Measurements from ENCODE around the gene WDR45B. TPM values are rescaled to one million over a fixed set of nuclear protein-coding genes. Genes with fewer than 3 reads are reported as not detected.

WDR45B gene
- total RNA-seq, 2 experiments from 2014 or later: 49.8 to 54.3 TPM

GRCh38 chr17:82616021-82616711 is 32.1 kb downstream of the WDR45B start:
- no peak for TF ChIP-seq CTCF (IDR thresholded peaks at IDR 0.05)
- intact Hi-C loops (cut with DNase I, micrococcal nuclease): no loop called here
- no peak for ATAC-seq (ENCODE audit: poor library complexity)
- Histone ChIP-seq H3K4me1 (ENCODE audit: insufficient read depth, low read length) (no peaks in the 10 kb centered on the region), H3K4me3 (ENCODE audit: low read length) (no peak overlapping the region), H3K9me3 (ENCODE audit: control insufficient read depth in 1 of 2, insufficient read depth in 1 of 2, low read length in 2 of 2) (no peaks in the 10 kb centered on the region), H3K36me3 (ENCODE audit: insufficient read depth, low read length) (peaks cover 67% of the 10 kb centered on the region), H3K27ac (ENCODE audit: low read depth in 1 of 2, low read length in 2 of 2) (no peak overlapping the region), H3K27me3 (ENCODE audit: control insufficient read depth in 1 of 2, insufficient read depth in 2 of 2, low read length in 2 of 2) (no peaks in the 10 kb centered on the region)
- POLR2A ChIA-PET: interaction anchor here (0.6 kb wide), 1 partner anchor 932 kb away, joined by 4 read pairs; the partner anchor contains the start of gene HGS
- no peaks in the 10 kb centered on the region for H3K27me3 Mint-ChIP-seq
- no peak overlapping the region for H3K27ac Mint-ChIP-seq
- no peaks in the 10 kb centered on the region for H3K4me1 Mint-ChIP-seq (ENCODE audit: low read depth)
- no peak for DNase-seq
- H3K4me3 Mint-ChIP-seq: no peak overlapping the region
- H3K36me3 Mint-ChIP-seq (ENCODE audit: low read depth): peaks cover 77% of the 10 kb centered on the region
- no peaks in the 10 kb centered on the region for H3K9me3 Mint-ChIP-seq
- CTCF ChIA-PET: no interaction called here

DNA sequence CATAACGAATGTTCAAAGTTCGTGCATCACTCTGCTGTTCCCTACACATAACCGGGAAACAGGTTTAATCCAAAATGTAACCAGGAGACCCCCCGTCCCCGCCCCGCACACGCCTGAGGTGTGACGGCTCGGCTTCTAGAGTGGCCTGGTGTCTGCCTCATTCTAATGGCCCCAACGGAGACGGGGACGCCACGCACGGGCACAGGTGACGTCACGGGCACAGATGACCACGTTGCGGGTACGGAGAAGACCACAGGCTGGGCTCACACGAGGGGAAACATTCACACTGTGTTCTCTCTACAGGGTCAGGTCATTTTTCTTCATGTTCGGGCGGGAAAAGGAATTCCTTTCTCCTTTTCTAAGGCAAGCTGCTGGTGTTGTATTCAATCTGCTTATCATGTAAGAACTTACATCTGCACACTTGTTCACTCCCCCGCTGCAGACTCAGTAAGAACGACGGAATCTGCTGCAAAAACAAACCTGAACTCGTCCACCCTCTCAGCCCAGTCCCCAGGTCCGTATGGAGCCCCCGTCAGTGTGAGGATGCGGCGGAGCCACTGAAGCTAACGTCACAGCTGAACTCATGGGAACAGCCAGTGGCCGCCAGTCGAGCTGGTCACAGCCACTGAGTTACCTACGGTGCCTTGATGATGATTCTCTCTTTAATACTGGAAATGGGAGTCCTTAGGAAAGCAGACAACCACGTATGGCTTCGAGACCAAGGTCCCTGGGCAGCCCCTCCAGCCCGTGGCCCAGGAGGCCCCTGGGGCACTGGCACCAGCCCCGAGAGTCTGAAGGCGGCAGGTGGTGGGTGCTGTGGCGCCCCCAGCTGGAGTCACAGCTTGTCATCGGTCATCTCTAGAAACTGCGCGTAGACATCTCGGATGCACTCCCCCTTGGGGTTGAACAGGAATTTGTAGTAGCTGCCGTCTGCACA is 32.9 kb downstream of the WDR45B start:
- CTCF ChIA-PET: no interaction called here
- POLR2A ChIA-PET: interaction anchor here (1.2 kb wide), 1 partner anchor 11 kb away, joined by 3 read pairs; no protein-coding TSS in a partner anchor
- TF ChIP-seq CTCF (IDR thresholded peaks at IDR 0.05): no peak
- Histone ChIP-seq H3K36me3 (ENCODE audit: insufficient read depth, low read length) (peaks cover 62% of the 10 kb centered on the region), H3K27ac (ENCODE audit: low read depth in 1 of 2, low read length in 2 of 2) (no peak overlapping the region), H3K9me3 (ENCODE audit: control insufficient read depth in 1 of 2, insufficient read depth in 1 of 2, low read length in 2 of 2) (no peaks in the 10 kb centered on the region), H3K4me1 (ENCODE audit: insufficient read depth, low read length) (no peaks in the 10 kb centered on the region), H3K27me3 (ENCODE audit: control insufficient read depth in 1 of 2, insufficient read depth in 2 of 2, low read length in 2 of 2) (no peaks in the 10 kb centered on the region), H3K4me3 (ENCODE audit: low read length) (no peak overlapping the region)
- Mint-ChIP-seq H3K36me3 (ENCODE audit: low read depth) (peaks cover 69% of the 10 kb centered on the region), H3K9me3 (no peaks in the 10 kb centered on the region), H3K27ac (no peak overlapping the region), H3K4me1 (ENCODE audit: low read depth) (no peaks in the 10 kb centered on the region), H3K27me3 (no peaks in the 10 kb centered on the region), H3K4me3 (no peak overlapping the region)
- intact Hi-C loops (cut with DNase I, micrococcal nuclease): no loop called here
- ATAC-seq (ENCODE audit: poor library complexity) (no peak), DNase-seq (no peak)

DNA sequence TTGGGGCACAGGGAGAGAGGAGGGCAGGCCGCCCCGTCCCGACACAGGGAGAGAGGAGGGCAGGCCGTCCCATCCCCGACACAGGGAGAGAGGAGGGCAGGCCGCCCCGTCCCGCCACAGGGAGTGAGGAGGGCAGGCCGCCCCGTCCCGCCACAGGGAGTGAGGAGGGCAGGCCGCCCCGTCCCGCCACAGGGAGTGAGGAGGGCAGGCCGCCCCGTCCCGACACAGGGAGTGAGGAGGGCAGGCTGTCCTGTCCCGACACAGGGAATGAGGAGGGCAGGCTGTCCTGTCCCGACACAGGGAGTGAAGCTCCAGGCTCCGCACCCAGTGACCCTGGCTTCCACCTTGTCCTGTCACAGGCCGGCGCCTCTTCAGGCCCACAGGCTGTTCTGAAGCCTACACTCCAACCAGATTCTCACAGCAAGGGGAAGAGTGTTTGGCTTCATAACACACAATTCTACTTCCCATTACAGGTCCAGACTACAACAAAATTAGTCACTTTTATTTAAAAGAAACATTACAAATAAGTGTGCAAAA is 34.1 kb downstream of the WDR45B start:
- intact Hi-C loops (cut with DNase I, micrococcal nuclease): no loop called here
- H3K36me3 ChIP-seq (ENCODE audit: insufficient read depth, low read length): peaks cover 60% of the 10 kb centered on the region
- POLR2A ChIA-PET: no interaction called here

More for the DNA sequence above, 34.1 kb downstream of the WDR45B start:
- Mint-ChIP-seq H3K4me1 (ENCODE audit: low read depth) (peaks cover 4% of the 10 kb centered on the region), H3K27ac (no peak overlapping the region), H3K27me3 (no peaks in the 10 kb centered on the region), H3K4me3 (no peak overlapping the region), H3K36me3 (ENCODE audit: low read depth) (peaks cover 70% of the 10 kb centered on the region), H3K9me3 (no peaks in the 10 kb centered on the region)
- H3K9me3 ChIP-seq (ENCODE audit: control insufficient read depth in 1 of 2, insufficient read depth in 1 of 2, low read length in 2 of 2): no peaks in the 10 kb centered on the region
- no peak overlapping the region for H3K4me3 ChIP-seq (ENCODE audit: low read length)
- ATAC-seq (ENCODE audit: poor library complexity) (no peak), DNase-seq (no peak)
- H3K4me1 ChIP-seq (ENCODE audit: insufficient read depth, low read length): no peaks in the 10 kb centered on the region
- no peak overlapping the region for H3K27ac ChIP-seq (ENCODE audit: low read depth in 1 of 2, low read length in 2 of 2)
- no peak for TF ChIP-seq CTCF (IDR thresholded peaks at IDR 0.05)
- CTCF ChIA-PET: no interaction called here
- H3K27me3 ChIP-seq (ENCODE audit: control insufficient read depth in 1 of 2, insufficient read depth in 2 of 2, low read length in 2 of 2): no peaks in the 10 kb centered on the region

All from CD4-positive, alpha-beta T cell (primary cell).